ENCODE results near the gene SYNDIG1. TPM values are rescaled to one million over a fixed set of nuclear protein-coding genes. Genes with fewer than 3 reads are reported as not detected.

Gene SYNDIG1
- total RNA-seq = 0.24 TPM in 1 of 2 replicates, not detected in the other

DNA sequence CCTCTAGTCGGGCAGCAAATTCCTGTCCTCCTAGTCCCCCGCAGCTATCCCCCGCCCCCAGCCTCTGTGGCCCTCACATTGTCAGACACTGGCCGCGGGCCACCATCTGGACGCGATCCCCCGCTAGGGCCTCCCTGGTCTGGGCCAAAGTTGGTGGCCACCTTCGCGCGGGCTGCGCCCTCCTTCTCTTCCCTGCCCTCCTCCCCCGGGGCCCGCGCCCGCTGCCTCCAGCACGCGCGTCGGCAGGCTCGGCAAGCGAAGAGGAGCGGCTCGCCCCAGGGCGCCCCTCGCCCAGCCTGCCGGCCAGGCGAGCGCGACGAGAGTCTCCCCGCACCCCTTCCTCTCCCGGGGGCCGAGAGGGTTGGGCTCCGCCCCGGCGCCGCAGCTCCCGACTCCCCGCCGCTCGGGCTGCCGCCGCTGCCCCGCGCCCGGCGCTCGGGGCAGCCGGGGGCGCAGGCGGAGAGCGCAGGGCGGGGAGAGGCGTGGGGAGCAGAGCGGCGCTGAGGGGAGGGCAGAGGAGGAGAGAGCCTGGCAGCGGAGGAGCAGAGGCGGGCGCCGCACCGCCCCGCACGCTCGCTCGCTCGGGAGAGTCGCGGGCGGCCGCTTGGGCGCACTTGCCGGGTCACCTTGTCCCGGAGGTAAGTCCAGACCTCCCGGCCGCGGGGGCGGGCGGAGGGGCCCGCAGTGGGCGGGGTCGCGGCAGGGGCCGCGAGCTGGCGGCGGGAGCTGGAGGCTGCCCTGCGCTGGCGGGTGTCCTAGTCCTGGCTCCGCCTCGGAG is at the start of gene SYNDIG1:
SYNDIG1 (plus strand) TSS at position 514 of the 778 bp plus-strand sequence. CDS start 73,469 bp downstream, outside the sequence.

Data from tracheal epithelial cell (primary cell).